ELR (cell line): ENCODE results near the gene ZNF598.

ENCODE experiments used
- DNase-seq: peaks from one replicate; pipeline ENCODE4 v3.0.0-alpha.2; 2015; ENCODE audit warnings: low read depth

The ZNF598 gene

DNA sequence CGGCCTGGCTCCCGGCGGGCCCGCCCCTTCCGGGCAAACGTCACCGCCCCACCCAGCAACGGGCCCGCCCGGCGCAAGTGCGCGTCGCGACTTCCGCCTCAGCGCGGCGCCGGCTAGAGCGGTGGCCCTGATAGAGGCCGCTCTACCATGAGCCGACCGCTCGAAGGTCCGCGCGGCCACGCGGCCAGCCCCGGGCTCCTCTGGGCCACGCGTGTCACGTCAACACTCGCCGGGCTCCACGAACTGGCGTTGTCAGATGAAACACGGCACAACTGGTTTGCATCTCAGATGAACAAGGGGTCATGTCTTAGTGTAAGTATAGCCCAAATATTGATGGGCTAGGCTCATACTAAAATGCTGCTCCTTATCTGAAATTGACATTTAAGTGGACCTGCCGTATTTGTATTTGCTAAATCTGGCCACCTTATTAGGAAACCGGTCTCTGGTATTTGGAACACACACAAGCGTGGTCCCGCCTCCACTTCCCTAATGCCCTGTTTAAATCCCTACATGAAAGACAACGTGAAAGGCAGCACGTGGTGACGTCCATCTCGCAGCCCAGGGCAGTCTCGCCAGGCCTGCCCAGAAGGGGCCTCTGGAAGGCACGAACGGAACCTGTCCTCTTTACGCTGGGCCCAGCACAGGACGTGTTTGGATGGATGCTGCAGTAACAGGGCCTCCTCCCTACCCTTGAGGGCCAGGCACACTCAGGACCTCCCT lies at the start of gene ZNF598:
ZNF598 (minus strand) TSS at position 31 of the 720 bp plus-strand sequence.
- peak; percentile 86 for DNase-seq

- no peak for DNase-seq
Measured at GRCh38 chr16:2058872-2059271, 49.3 kb upstream of the ZNF598 start.

GRCh38 chr16:2058420-2058819 lies 48.8 kb upstream of the ZNF598 start:
- DNase-seq: no peak

GRCh38 chr16:2057438-2057837 lies 47.8 kb upstream of the ZNF598 start:
- no peak for DNase-seq

DNA sequence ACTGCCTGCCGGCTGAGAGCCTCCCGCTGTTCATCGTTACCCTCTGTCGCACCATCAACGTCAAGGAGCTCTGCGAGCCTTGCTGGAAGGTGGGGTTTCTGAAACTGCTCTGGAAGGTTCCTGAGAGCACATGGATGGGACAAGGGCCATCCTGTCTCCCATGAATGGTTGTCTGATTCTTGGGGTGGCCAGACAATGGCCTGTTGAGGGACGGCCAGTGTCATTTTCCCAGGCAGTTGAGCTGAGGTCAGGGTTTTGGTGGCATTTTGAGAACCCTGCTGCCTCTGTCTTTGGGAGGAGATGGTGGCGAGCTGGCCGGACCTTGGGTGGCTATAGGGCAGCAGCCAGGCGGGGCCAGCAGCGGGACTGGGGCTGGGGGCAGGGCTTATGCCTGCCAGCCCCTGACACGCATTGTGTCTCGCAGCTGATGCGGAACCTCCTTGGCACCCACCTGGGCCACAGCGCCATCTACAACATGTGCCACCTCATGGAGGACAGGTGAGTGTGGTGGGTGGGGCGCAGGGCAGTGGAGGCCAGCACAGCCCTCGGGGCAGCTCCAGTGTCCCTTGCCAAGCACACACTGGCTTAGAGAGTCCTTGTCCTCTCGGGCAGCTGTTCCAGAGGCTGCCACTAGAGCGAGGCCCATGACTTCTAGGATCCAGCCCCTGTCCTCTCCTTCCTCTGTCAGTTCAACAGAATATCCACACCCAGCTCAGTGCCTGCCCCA lies 47.2 kb upstream of the ZNF598 start:
- DNase-seq: peak; percentile 25

GRCh38 chr16:2056077-2056476 lies 46.5 kb upstream of the ZNF598 start:
- DNase-seq: peak; percentile 25

DNA sequence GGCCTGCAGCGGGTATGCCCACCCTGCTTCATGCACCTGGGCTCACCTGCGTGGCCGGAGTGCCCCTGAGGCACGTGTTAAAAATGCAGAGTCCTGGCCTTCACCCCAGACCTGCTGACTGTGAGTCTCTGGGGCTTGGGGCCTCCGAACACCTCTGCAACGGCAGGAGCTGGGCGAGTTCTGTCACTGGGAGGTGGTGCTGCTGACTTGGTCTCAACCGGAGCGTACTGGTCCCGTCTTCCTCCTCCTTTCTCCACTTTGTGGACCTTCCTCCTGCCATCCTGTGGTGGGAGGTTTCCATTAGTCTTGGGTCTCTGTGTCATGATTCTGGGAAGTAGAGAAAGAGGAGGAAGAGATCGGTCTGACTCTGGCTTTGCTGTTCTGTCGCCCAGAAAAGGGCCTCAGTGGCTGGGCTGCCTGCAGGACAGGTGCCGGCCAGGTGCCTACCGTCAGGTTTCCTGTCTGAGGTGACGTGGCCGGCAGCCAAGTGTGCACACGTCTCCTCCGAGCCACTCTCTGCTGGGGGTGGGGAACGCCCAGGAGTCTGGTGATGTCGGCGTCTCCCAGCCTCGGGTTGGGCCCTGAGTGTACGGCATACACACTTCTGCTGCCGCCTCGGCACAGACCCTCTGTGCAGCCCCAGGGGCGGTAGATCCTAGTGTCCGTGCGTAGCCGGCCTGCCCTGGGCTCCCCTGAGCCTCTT lies 45.1 kb upstream of the ZNF598 start:
- DNase-seq: no peak

GRCh38 chr16:2053897-2054296 lies 44.3 kb upstream of the ZNF598 start:
- DNase-seq: no peak

- no peak for DNase-seq
Measured at GRCh38 chr16:2053211-2053610, 43.6 kb upstream of the ZNF598 start.

DNA sequence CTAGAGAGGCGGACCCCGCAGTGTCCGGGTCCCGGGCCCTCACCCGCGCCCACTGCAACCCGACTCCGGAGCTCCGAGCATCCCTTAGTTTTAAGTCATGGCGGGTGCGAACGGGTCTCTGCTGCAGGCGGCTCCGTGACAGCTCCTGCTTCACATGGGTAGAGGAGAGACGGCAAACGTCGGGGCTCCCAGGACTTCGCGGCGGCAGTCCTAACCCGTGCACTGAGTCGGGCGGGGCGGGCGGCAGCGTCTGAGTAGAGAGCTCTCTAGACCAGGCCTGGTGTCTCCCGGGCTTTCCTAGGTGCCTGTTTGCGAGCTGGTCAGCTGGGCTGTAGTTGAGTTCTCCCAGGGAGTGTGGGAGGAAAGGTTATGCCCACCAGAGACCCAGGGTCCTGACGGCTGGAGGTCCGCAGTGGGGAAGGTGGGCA lies 38.5 kb upstream of the ZNF598 start:
- peak; percentile 29 for DNase-seq

GRCh38 chr16:2047330-2048115 lies 37.9 kb upstream of the ZNF598 start, which contains the start of the genes NTHL1 and TSC2:
Gene NTHL1, minus strand, starts transcription at chr16:2047834. Its CDS starts 11 bp downstream, at chr16:2047823.
Gene TSC2, plus strand, starts transcription at chr16:2047985. Its CDS starts 631 bp downstream, at chr16:2048616.
- peak; percentile 96 for DNase-seq

- DNase-seq: no peak
Measured at GRCh38 chr16:2046893-2047329, 37.3 kb upstream of the ZNF598 start.

GRCh38 chr16:2045965-2046892 lies 36.6 kb upstream of the ZNF598 start:
- no peak for DNase-seq

DNA sequence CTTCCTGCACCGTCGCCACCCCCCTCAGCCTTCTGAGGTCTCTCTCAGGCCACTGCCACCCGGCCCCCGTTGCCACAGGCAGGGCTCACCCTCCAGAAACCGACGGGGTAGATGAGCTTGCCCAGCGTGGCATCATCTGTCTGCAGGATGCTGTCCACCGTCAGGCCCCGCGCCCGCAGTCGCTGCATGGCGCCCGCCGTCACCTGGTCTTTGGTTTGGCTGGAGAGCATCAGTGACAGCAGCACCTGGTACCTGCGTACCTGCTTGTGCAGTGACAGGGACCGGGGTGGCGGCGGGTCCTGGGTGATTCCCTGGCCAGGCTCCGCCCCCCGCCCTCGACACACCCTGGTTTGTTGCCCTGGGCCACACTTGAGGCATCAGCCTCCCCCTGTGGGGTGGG lies 34.9 kb upstream of the ZNF598 start:
- DNase-seq: no peak

DNA sequence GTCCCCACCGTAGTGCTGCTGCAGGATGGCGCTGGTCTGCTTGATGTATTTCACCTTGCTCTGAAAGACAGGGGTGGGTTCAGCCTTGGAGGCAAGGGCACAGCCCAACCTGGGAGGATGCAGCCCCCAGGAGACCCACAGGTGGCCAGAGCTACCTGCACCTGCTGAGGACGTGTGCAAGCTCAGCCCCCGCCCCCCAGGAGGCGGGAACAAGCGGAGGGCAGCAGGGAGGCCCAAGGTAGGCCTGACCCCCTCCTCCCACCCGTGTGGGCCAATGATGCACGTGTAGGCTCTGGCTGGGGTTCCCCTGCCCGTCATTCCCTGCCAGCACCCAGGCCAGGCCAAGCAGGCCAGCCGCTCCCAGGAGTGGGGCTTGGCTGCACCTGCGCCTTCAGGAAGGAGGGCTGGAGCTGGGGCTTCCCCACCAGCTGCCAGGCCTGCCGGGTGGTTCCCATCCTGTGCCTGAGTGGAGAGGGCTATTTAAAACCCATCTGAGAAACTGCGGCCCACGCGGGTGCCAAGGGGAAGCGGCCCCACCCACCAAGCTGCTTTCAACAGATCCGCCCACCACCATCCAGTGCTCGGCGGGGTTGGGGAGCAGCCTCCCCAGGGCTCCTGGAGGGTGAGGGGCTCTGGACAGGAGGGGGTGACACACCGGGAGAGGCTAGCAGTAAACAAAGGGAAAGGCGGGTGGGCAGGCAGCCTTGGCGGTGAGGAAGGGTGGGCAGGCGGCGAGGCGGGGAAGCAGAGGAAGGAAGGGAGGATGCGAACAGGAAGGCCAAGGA lies 34.2 kb upstream of the ZNF598 start:
- no peak for DNase-seq

DNA sequence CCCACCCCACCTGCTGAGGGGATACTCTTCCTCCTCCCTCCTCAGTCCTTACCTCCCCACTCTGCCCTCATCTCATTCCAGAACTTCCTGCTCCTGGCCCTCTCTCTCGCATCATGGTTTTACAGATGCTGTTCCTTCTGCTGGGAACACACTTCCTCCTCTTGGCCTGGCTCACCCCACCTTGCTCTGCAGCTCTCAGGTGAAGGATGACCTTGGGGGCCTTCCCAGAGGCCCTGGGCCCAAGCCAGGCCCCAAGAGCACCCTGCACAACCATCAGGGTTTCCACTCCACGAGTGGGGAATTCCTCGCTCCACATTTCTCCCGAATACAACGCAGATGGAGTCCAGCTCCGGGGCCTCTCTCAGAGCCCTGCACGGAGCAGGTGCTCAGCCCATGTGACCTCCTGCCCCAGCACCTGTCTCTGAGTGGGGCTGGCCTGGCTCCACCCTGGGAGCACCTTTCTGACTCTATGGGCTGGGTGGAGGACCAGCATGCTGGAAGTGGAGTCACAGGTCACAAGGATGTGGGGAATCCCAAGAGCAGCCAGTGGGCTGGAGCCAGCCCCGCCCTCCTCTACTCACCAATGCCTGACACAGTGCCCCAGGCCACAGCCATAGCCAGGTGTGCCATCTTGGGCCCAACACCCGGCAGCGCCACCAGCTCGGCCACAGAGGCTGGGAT lies 33.5 kb upstream of the ZNF598 start:
- no peak for DNase-seq

GRCh38 chr16:2042171-2042985 lies 32.8 kb upstream of the ZNF598 start:
- DNase-seq: no peak

DNA sequence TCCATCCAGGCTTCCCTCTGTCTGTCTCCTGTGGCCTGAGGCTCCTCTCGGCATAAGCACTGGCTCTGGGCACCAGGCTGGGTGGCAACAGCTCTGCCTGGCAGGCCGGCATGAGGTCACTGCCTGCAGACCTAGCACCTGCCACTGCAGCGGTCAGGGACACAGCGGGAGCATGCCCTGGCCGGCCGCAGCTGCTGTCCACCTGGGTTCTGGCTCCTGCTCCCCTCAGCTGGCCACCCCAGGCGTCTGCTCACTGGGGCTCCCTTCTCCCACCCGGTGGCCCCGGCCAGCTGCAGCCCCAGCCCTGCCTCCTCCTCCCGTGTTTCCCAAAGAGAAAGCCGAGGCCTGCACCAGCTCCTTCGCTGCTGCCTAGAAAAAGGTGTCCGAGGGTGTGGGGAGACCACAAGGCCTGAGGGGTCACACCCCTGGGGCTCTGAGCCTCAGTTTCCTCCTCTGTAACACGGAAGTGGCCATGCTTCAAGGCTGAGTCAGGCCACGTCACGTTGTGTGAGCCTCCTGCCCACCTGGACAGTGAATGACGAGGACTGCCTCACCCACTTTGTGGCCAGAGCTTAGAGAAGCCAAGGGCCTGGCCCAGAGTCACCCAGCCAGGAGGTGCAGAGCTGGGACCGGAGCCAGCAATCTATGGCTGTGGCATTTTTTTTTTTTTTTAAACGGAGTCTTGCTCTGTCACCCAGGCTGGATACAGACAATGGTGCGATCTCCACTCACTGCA lies 31.3 kb upstream of the ZNF598 start:
- DNase-seq: peak; percentile 80
